ENCODE measurements around the gene SRA1. TPM values are rescaled to one million over a fixed set of nuclear protein-coding genes. Genes with fewer than 3 reads are reported as not detected.
"Not testable (repeated sequence)": the region's sequence is repeated elsewhere in the genome, so short reads cannot be mapped to it uniquely, and the experiment has no call there.

SRA1 gene
- total RNA-seq, 1 donor from 2014 or later = 37.5 TPM

- Mint-ChIP-seq H3K27ac (no peak overlapping the region), H3K4me3 (no peak overlapping the region), H3K36me3 (no peaks in the 10 kb centered on the region), H3K4me1 (no peaks in the 10 kb centered on the region), H3K27me3 (ENCODE audit: low read depth) (peaks cover 23% of the 10 kb centered on the region), H3K9me3 (peaks cover 3% of the 10 kb centered on the region)
- no peak for TF ChIP-seq CTCF (IDR thresholded peaks at IDR 0.05; ENCODE audit: unreplicated experiment)
- no peak for DNase-seq (ENCODE audit: low spot score in 2 of 2, unreplicated experiment in 2 of 2)
Measured at GRCh38 chr5:140591747-140592372, 34.6 kb upstream of the SRA1 start.

- H3K36me3 Mint-ChIP-seq = no peaks in the 10 kb centered on the region
- no peak for TF ChIP-seq CTCF (IDR thresholded peaks at IDR 0.05; ENCODE audit: unreplicated experiment)
- H3K4me1 Mint-ChIP-seq = no peaks in the 10 kb centered on the region
- DNase-seq (ENCODE audit: low spot score in 2 of 2, unreplicated experiment in 2 of 2) = no peak
- peaks cover 16% of the 10 kb centered on the region for H3K27me3 Mint-ChIP-seq (ENCODE audit: low read depth)
- H3K9me3 Mint-ChIP-seq = peaks cover 3% of the 10 kb centered on the region
- no peak overlapping the region for H3K27ac Mint-ChIP-seq
- H3K4me3 Mint-ChIP-seq = no peak overlapping the region
Measured at GRCh38 chr5:140590861-140591260, 33.6 kb upstream of the SRA1 start.

- peaks cover 9% of the 10 kb centered on the region for H3K27me3 Mint-ChIP-seq (ENCODE audit: low read depth)
- DNase-seq (ENCODE audit: low spot score in 2 of 2, unreplicated experiment in 2 of 2) = no peak
- no peak overlapping the region for H3K27ac Mint-ChIP-seq
- no peaks in the 10 kb centered on the region for H3K4me1 Mint-ChIP-seq
- no peak overlapping the region for H3K4me3 Mint-ChIP-seq
- peaks cover 8% of the 10 kb centered on the region for H3K9me3 Mint-ChIP-seq
- no peaks in the 10 kb centered on the region for H3K36me3 Mint-ChIP-seq
- TF ChIP-seq CTCF (IDR thresholded peaks at IDR 0.05; ENCODE audit: unreplicated experiment) = no peak
Measured at GRCh38 chr5:140588311-140589070, 31.2 kb upstream of the SRA1 start.

GRCh38 chr5:140587495-140587894 is 30.2 kb upstream of the SRA1 start:
- H3K4me1 Mint-ChIP-seq = no peaks in the 10 kb centered on the region
- no peaks in the 10 kb centered on the region for H3K36me3 Mint-ChIP-seq
- peaks cover 13% of the 10 kb centered on the region for H3K27me3 Mint-ChIP-seq (ENCODE audit: low read depth)
- TF ChIP-seq CTCF (IDR thresholded peaks at IDR 0.05; ENCODE audit: unreplicated experiment) = no peak
- no peak overlapping the region for H3K27ac Mint-ChIP-seq
- no peak for DNase-seq (ENCODE audit: low spot score in 2 of 2, unreplicated experiment in 2 of 2)
- H3K9me3 Mint-ChIP-seq = peaks cover 16% of the 10 kb centered on the region
- H3K4me3 Mint-ChIP-seq = no peak overlapping the region

GRCh38 chr5:140579188-140579747 is 22.0 kb upstream of the SRA1 start:
- not testable (repeated sequence) for H3K27ac Mint-ChIP-seq; DNase-seq (ENCODE audit: low spot score in 2 of 2, unreplicated experiment in 2 of 2); H3K4me3 Mint-ChIP-seq; H3K36me3 Mint-ChIP-seq; H3K4me1 Mint-ChIP-seq
- peak; percentile 74 for TF ChIP-seq CTCF (IDR thresholded peaks at IDR 0.05; ENCODE audit: unreplicated experiment)
- Mint-ChIP-seq H3K27me3 (ENCODE audit: low read depth) (peaks cover 16% of the 10 kb centered on the region), H3K9me3 (peaks cover 18% of the 10 kb centered on the region)

All from mesothelial cell of epicardium (in vitro differentiated cells).